ENCODE data around the gene UNC13C. TPM values are rescaled to one million over a fixed set of nuclear protein-coding genes. Genes with fewer than 3 reads are reported as not detected.

UNC13C gene
- total and polyA plus RNA-seq, 10 of the 15 experiments (the other 5 are each of a cell fraction or from before 2014, with no cell fraction given), result 9.9 to 81.3 (median 25.0) TPM

- no peak overlapping the region for H3K4me3 ChIP-seq
- intact Hi-C loops (cut with micrococcal nuclease; ENCODE audit: unreplicated experiment) (loop anchor here (10.0 kb wide), 1 partner anchor 171 kb away; no protein-coding TSS in a partner anchor), in situ Hi-C loops (cut with MboI) (loop anchor here (10.0 to 25.0 kb wide), 2 partner anchors 541 to 1463 kb away; no protein-coding TSS in a partner anchor)
- FAIRE-seq, result no peak
- H3K9ac ChIP-seq (ENCODE audit: control insufficient read depth, insufficient read depth, low read length), result no peak overlapping the region
- ChIA-PET CTCF (interaction anchor here (1.2 to 4.9 kb wide), 6 partner anchors 8 to 1194 kb away, joined by 3 to 52 read pairs (median 6); no protein-coding TSS in a partner anchor), RAD21 (ENCODE audit: unreplicated experiment) (interaction anchor here (0.7 to 7.1 kb wide), 10 partner anchors 11 to 1243 kb away, joined by 3 to 76 read pairs (median 4); no protein-coding TSS in a partner anchor), SMC1A (ENCODE audit: uncharacterized antibody, unreplicated experiment) (interaction anchor here (0.8 to 6.4 kb wide), 10 partner anchors 10 to 1313 kb away, joined by 3 to 52 read pairs (median 7); no protein-coding TSS in a partner anchor), POLR2A (interaction anchor here (0.5 kb wide), 1 partner anchor 1427 kb away, joined by 3 read pairs; no protein-coding TSS in a partner anchor)
- no peak for TF ChIP-seq TBL1XR1 (IDR thresholded peaks at IDR 0.05; ENCODE audit: low read depth, low read length)
- TF ChIP-seq MYC (IDR thresholded peaks at IDR 0.05; ENCODE audit: insufficient read depth, insufficient read length, insufficient replicate concordance, low read length, severe bottlenecking), result no peak
- no peak for TF ChIP-seq KDM1A (IDR thresholded peaks at IDR 0.05; ENCODE audit: borderline replicate concordance)
- no peak overlapping the region for H2AFZ ChIP-seq (ENCODE audit: control insufficient read depth, low read depth, low read length)
- no peaks in the 10 kb centered on the region for H3K36me3 ChIP-seq (ENCODE audit: control insufficient read depth in 2 of 2, insufficient read depth in 2 of 2, low read length in 1 of 2)
- H3K27ac ChIP-seq (ENCODE audit: control insufficient read depth, insufficient read depth), result no peak overlapping the region
- H3K79me2 ChIP-seq (ENCODE audit: control insufficient read depth, insufficient read depth, low read length), result no peaks in the 10 kb centered on the region
- no peak for ATAC-seq
- no peaks in the 10 kb centered on the region for H3K27me3 ChIP-seq (replicated peaks in 1 of 2; ENCODE audit: control insufficient read depth in 2 of 2, insufficient read depth in 2 of 2, low read length in 1 of 2)
- no peak overlapping the region for H3K4me2 ChIP-seq (ENCODE audit: control insufficient read depth, insufficient read depth)
- H3K4me1 ChIP-seq (ENCODE audit: control insufficient read depth, insufficient read depth, low read length), result no peaks in the 10 kb centered on the region
- no peak for DNase-seq (ENCODE audit: low read depth, low spot score)
- no TSS peak for BruUV-seq (replicated peaks)
- H4K20me1 ChIP-seq (ENCODE audit: control insufficient read depth, insufficient read depth), result no peaks in the 10 kb centered on the region
- WGBS (ENCODE audit: insufficient coverage, insufficient replicate concordance, low lambda C conversion rate, missing lambda C conversion rate), result 15% methylated on average over 2 of the region's 2 CpGs
- no peaks in the 10 kb centered on the region for H3K9me3 ChIP-seq (replicated peaks; ENCODE audit: control insufficient read depth, insufficient read depth, low read length)
Observed at GRCh38 chr15:53974121-53974520, 4.1 kb upstream of the UNC13C start.

GRCh38 chr15:53974813-53975212 is 3.4 kb upstream of the UNC13C start:
- ATAC-seq (peak; percentile 15), DNase-seq (ENCODE audit: low read depth, low spot score) (no peak), FAIRE-seq (no peak)
- Histone ChIP-seq H4K20me1 (ENCODE audit: control insufficient read depth, insufficient read depth) (no peaks in the 10 kb centered on the region), H2AFZ (ENCODE audit: control insufficient read depth, low read depth, low read length) (no peak overlapping the region), H3K27me3 (replicated peaks in 1 of 2; ENCODE audit: control insufficient read depth in 2 of 2, insufficient read depth in 2 of 2, low read length in 1 of 2) (no peaks in the 10 kb centered on the region), H3K4me2 (ENCODE audit: control insufficient read depth, insufficient read depth) (no peak overlapping the region), H3K36me3 (ENCODE audit: control insufficient read depth in 2 of 2, insufficient read depth in 2 of 2, low read length in 1 of 2) (no peaks in the 10 kb centered on the region), H3K27ac (ENCODE audit: control insufficient read depth, insufficient read depth) (no peak overlapping the region), H3K9me3 (replicated peaks; ENCODE audit: control insufficient read depth, insufficient read depth, low read length) (no peaks in the 10 kb centered on the region), H3K79me2 (ENCODE audit: control insufficient read depth, insufficient read depth, low read length) (no peaks in the 10 kb centered on the region), H3K4me3 (no peak overlapping the region), H3K4me1 (ENCODE audit: control insufficient read depth, insufficient read depth, low read length) (no peaks in the 10 kb centered on the region), H3K9ac (ENCODE audit: control insufficient read depth, insufficient read depth, low read length) (no peak overlapping the region)
- POLR2A ChIA-PET, result interaction anchor here (0.6 to 0.7 kb wide), 2 partner anchors 8 to 531 kb away, joined by 4 read pairs; no protein-coding TSS in a partner anchor
- no TSS peak for BruUV-seq (replicated peaks)
- CTCF ChIA-PET, result interaction anchor here (0.7 to 6.0 kb wide), 8 partner anchors 8 to 1193 kb away, joined by 3 to 52 read pairs (median 6); no protein-coding TSS in a partner anchor
- TF ChIP-seq NR2F1 (conservative IDR thresholded peaks at IDR 0.05) (0 out of 2 replicates have a peak, but pooled peaks have one; percentile 37), ZNF687 (IDR thresholded peaks at IDR 0.05) (peak; percentile 79), IRF5 (IDR thresholded peaks at IDR 0.05; ENCODE audit: borderline replicate concordance) (no peak)
- in situ Hi-C loops (cut with MboI) (loop anchor here (10.0 to 25.0 kb wide), 2 partner anchors 540 to 1462 kb away; no protein-coding TSS in a partner anchor), intact Hi-C loops (cut with micrococcal nuclease; ENCODE audit: unreplicated experiment) (loop anchor here (5.0 to 10.0 kb wide), 5 partner anchors 107 to 607 kb away; no protein-coding TSS in a partner anchor)
- WGBS (ENCODE audit: insufficient coverage, insufficient replicate concordance, low lambda C conversion rate, missing lambda C conversion rate), result 2% methylated on average over 3 of the region's 3 CpGs
- SMC1A ChIA-PET (ENCODE audit: uncharacterized antibody, unreplicated experiment), result interaction anchor here (0.5 to 6.4 kb wide), 11 partner anchors 9 to 1312 kb away, joined by 3 to 52 read pairs (median 5); no protein-coding TSS in a partner anchor
- RAD21 ChIA-PET (ENCODE audit: unreplicated experiment), result interaction anchor here (0.9 to 7.1 kb wide), 12 partner anchors 10 to 1194 kb away, joined by 3 to 76 read pairs (median 5); no protein-coding TSS in a partner anchor

Measured in GM12878 (cell line).